HL-60/S4 treated with phorbol 12-myristate 13-acetate at 8.2 ng/mL for 4 days and 3 days (cell line): Measurements from ENCODE around the gene PKIG.

Experiments
- in situ Hi-C: fragments of 300-500 bp; cut with MboI; formaldehyde crosslinking; loops from 2 replicates; pipeline ENCODE4 v1.15.0; 2022; ENCODE audit warnings: low sequenced_read_pairs

PKIG gene

GRCh38 chr20:44615876-44616603 lies 33.7 kb downstream of the PKIG start:
- in situ Hi-C loops, result no loop called here

- in situ Hi-C loops, result no loop called here
These were observed 34.2 kb downstream of the PKIG start for GRCh38 chr20:44616604-44616964.

- in situ Hi-C loops, result no loop called here
These were observed 35.9 kb downstream of the PKIG start for GRCh38 chr20:44618318-44618731.

GRCh38 chr20:44619294-44619693 lies 36.9 kb downstream of the PKIG start:
- in situ Hi-C loops, result no loop called here

- in situ Hi-C loops, result no loop called here
These were observed 37.7 kb downstream of the PKIG start for GRCh38 chr20:44620030-44620429.

GRCh38 chr20:44621325-44621724 lies 38.9 kb downstream of the PKIG start:
- in situ Hi-C loops, result no loop called here

GRCh38 chr20:44621939-44622338 lies 39.6 kb downstream of the PKIG start:
- in situ Hi-C loops, result no loop called here

GRCh38 chr20:44622501-44623270 lies 40.3 kb downstream of the PKIG start:
- in situ Hi-C loops, result no loop called here

- in situ Hi-C loops, result no loop called here
These were observed 41.8 kb downstream of the PKIG start for GRCh38 chr20:44624152-44624551.

GRCh38 chr20:44624743-44625271 lies 42.4 kb downstream of the PKIG start:
- in situ Hi-C loops, result no loop called here

GRCh38 chr20:44625361-44625760 lies 43.0 kb downstream of the PKIG start:
- in situ Hi-C loops, result no loop called here

GRCh38 chr20:44626278-44626677 lies 43.9 kb downstream of the PKIG start:
- in situ Hi-C loops, result no loop called here

GRCh38 chr20:44627364-44628010 lies 45.1 kb downstream of the PKIG start:
- in situ Hi-C loops, result no loop called here

- in situ Hi-C loops, result no loop called here
These were observed 46.6 kb downstream of the PKIG start for GRCh38 chr20:44629017-44629385.

GRCh38 chr20:44629542-44629941 lies 47.2 kb downstream of the PKIG start:
- in situ Hi-C loops, result no loop called here

GRCh38 chr20:44630297-44630696 lies 47.9 kb downstream of the PKIG start:
- in situ Hi-C loops, result no loop called here

GRCh38 chr20:44632103-44632752 lies 49.8 kb downstream of the PKIG start:
- in situ Hi-C loops, result no loop called here

- in situ Hi-C loops, result no loop called here
These were observed 50.9 kb downstream of the PKIG start for GRCh38 chr20:44633187-44633810.

- in situ Hi-C loops, result no loop called here
These were observed 51.7 kb downstream of the PKIG start for GRCh38 chr20:44633872-44634600.

- in situ Hi-C loops, result no loop called here
These were observed 53.5 kb downstream of the PKIG start for GRCh38 chr20:44635877-44636276.
